Heart right ventricle (tissue), 16 donors: ENCODE results near the gene C14orf119. TPM values are rescaled to one million over a fixed set of nuclear protein-coding genes. Genes with fewer than 3 reads are reported as not detected.

ENCODE experiments used
- ATAC-seq, 8 donors: fragments of 200-7000 bp; cut with Tn5 transposase; one replicate each; pipeline ENCODE4 v1.9.1; 2020; ENCODE audit warnings: mild to moderate bottlenecking in 8 of 8, moderate library complexity in 8 of 8, moderate number of reproducible peaks in 1 of 8
- DNase-seq, 2 donors: peaks; one replicate each; pipeline ENCODE4 v3.0.0-alpha.2; 2020
- H3K27ac ChIP-seq, 10 donors: fragments of 200-600 bp; sonication (generic) in 2 of 10; one replicate each; pipeline versions ENCODE4 v1.5.0 to v1.8.0; 2020 to 2022; ENCODE audit warnings: mild to moderate bottlenecking in 3 of 10
- H3K27me3 ChIP-seq, 7 donors: fragments of 200-600 bp; one replicate each; pipeline ENCODE4 v1.8.0; 2021 to 2022; ENCODE audit warnings: mild to moderate bottlenecking in 2 of 7
- H3K36me3 ChIP-seq, 9 donors: fragments of 200-600 bp; sonication (generic) in 1 of 9; one replicate each; pipeline versions ENCODE4 v1.5.0 to v1.8.0; 2020 to 2022; ENCODE audit warnings: mild to moderate bottlenecking in 2 of 9
- H3K4me1 ChIP-seq, 9 donors: fragments of 200-600 bp; sonication (generic) in 1 of 9; one replicate each; pipeline versions ENCODE4 v1.5.0 to v1.8.0; 2020 to 2022; ENCODE audit warnings: mild to moderate bottlenecking in 4 of 9
- H3K4me3 ChIP-seq, 10 donors: fragments of 200-600 bp; sonication (generic) in 2 of 10; one replicate each; pipeline versions ENCODE4 v1.5.0 to v1.8.0; 2020 to 2022; ENCODE audit warnings: mild to moderate bottlenecking in 7 of 10, moderate library complexity in 2 of 10
- H3K9me3 ChIP-seq, 11 donors: fragments of 200-600 bp in 10 of 11; sonication (generic) in 2 of 11; one replicate each; pipeline versions ENCODE4 v1.5.0 to v1.8.0; 2013 to 2022; ENCODE audit warnings: mild to moderate bottlenecking in 2 of 11, control low read depth in 1 of 11, moderate library complexity in 1 of 11
- CTCF ChIP-seq, 9 donors: fragments of 200-600 bp; sonication (generic) in 2 of 9; IDR thresholded peaks; one replicate each; pipeline versions ENCODE4 v1.5.0 to v1.8.0; 2021 to 2022; ENCODE audit warnings: antibody characterized with exemption in 9 of 9, mild to moderate bottlenecking in 5 of 9, moderate library complexity in 1 of 9
- WGBS, 2 donors: extraction: QIAGEN DNeasy Blood & Tissue Kit; methylation state at CpG; one replicate each; pipeline ENCODE4 v1.1.7; 2013; ENCODE audit warnings: inconsistent platforms in 1 of 2; 5-methylcytosine and 5-hydroxymethylcytosine counted together
- intact Hi-C, 10 donors: fragments of 100-400 bp; cut with DNase I; formaldehyde crosslinking; loops; one replicate each; pipeline versions ENCODE4 v1.11.1 to v1.14.2; 2022
- polyA plus RNA-seq, 2 donors: library from polyadenylated mRNA; stranded (reverse); fragments of 200-250 nt; gene quantifications; one replicate each; pipeline ENCODE4 v1.2.3, GENCODE V29; 2013
- total RNA-seq, 10 donors: library from RNA; stranded (reverse); fragmentation: NEBNext Ultra II Directional in 3 of 10; extraction: Animal tissue kit (Norgen Biotek cat#: 25700) in 3 of 10; gene quantifications; one replicate each; pipeline versions ENCODE4 v1.2.1 to v1.2.4, GENCODE V29; 2021 to 2023
- donor health status: Arrhythmogenic right ventricular cardiomyopathy.
- donor health status: ischemic (EF 13 %, LVEDD 7.1; RV severe dilation, severe dysfunction).
- donor health status: healthy with polysubstance abuse.
- donor health status: DM: no; HTN: yes; CAD: no.
- donor health status: DM: no; HTN: no; CAD: no.
- donor health status: ischemic (EF 25% LVEDD 6.9; RV normal size, moderate dysfunction).
- donor health status: ischemic (EF 25% LVEDD 5.7; RV mildly dilated, moderate dysfunction).
- donor health status: healthy.
- donor health status: DM: yes; HTN: yes; CAD: no.
- donor health status: Ischemic cardiomyopathy.
- donor health status: ischemic (EF 35%, LVEDD 5.7; RV mildly dilated, moderate dysfunction).
- donor health status: nonischemic (EF 11% LVEDD 7.7; RV severe dilation, severe dysfunction).
- donor health status: DM: yes; HTN: yes; CAD: no.
- donor health status: PGD.
- donor health status: ischemic (EF 29% LVEDD 5.4; RV normal size, mild dysfunction).
- donor health status: nonischemic (EF 23%, LVEDD 6.1; RV moderate dilation, normal function).

C14orf119 gene
- total and polyA plus RNA-seq, 12 donors, result 9.8 to 43.3 (median 28.4) TPM

- Histone ChIP-seq H3K36me3 (peaks cover 0 to 79% (median 51%) of the 10 kb centered on the region in 9 donors), H3K9me3 (no peaks in the 10 kb centered on the region), H3K4me3 (peak overlapping the region; percentile 46 to 70 (median 63)), H3K27me3 (no peaks in the 10 kb centered on the region), H3K4me1 (peaks cover 15 to 47% (median 42%) of the 10 kb centered on the region in 9 donors), H3K27ac (peak overlapping the region; percentile 37 to 88 (median 84))
- ATAC-seq (peak; percentile 88 to 95 (median 94)), DNase-seq (peak; percentile 79 to 87)
- TF ChIP-seq CTCF (IDR thresholded peaks at IDR 0.05), result no peak
- intact Hi-C loops, result loop anchor here in 2 of 10 donors (1.0 to 2.0 kb wide), 2 partner anchors 23 kb away; partner anchors contain the start of genes ACIN1 (in 1 of the 2) and C14orf119 (in 1 of the 2)
- WGBS, 2 donors, result 1 to 2% methylated on average over 14 of the region's 14 CpGs
Measured at GRCh38 chr14:23071244-23071920, 23.9 kb upstream of the C14orf119 start.

- WGBS, 2 donors, result 28 to 36% methylated on average over 5 of the region's 5 CpGs
- no peaks in the 10 kb centered on the region for H3K27me3 ChIP-seq
- peaks cover 0 to 79% (median 50%) of the 10 kb centered on the region in 9 donors for H3K36me3 ChIP-seq
- ATAC-seq, result peak in 6 of 8 donors; percentile 2 to 35 (median 14)
- H3K9me3 ChIP-seq, result no peaks in the 10 kb centered on the region
- H3K4me3 ChIP-seq, result peak overlapping the region; percentile 46 to 70 (median 63)
- DNase-seq, result no peak
- H3K27ac ChIP-seq, result peak overlapping the region; percentile 37 to 88 (median 84)
- peaks cover 15 to 48% (median 44%) of the 10 kb centered on the region in 9 donors for H3K4me1 ChIP-seq
- intact Hi-C loops, result loop anchor here in 2 of 10 donors (1.0 to 2.0 kb wide), 2 partner anchors 22 to 23 kb away; partner anchors contain the start of genes ACIN1 (in 1 of the 2) and C14orf119 (in 1 of the 2)
- TF ChIP-seq CTCF (IDR thresholded peaks at IDR 0.05), result no peak
Measured at GRCh38 chr14:23071921-23072539, 23.3 kb upstream of the C14orf119 start.

GRCh38 chr14:23074906-23075305, 20.4 kb upstream of the C14orf119 start:
- Histone ChIP-seq H3K9me3 (no peaks in the 10 kb centered on the region), H3K36me3 (peaks cover 0 to 81% (median 64%) of the 10 kb centered on the region in 9 donors), H3K27ac (no peak overlapping the region), H3K4me3 (no peak overlapping the region), H3K27me3 (no peaks in the 10 kb centered on the region), H3K4me1 (peaks cover 13 to 58% (median 41%) of the 10 kb centered on the region in 9 donors)
- intact Hi-C loops, result no loop called here
- ATAC-seq (no peak), DNase-seq (no peak)
- 96 to 97% methylated on average over 1 of the region's 1 CpG for WGBS, 2 donors
- no peak for TF ChIP-seq CTCF (IDR thresholded peaks at IDR 0.05)

GRCh38 chr14:23076785-23077408, 18.4 kb upstream of the C14orf119 start:
- H3K9me3 ChIP-seq, result no peaks in the 10 kb centered on the region
- peak; percentile 33 to 74 (median 68) for TF ChIP-seq CTCF (IDR thresholded peaks at IDR 0.05)
- H3K4me1 ChIP-seq, result peaks cover 7 to 50% (median 26%) of the 10 kb centered on the region in 9 donors
- H3K27me3 ChIP-seq, result no peaks in the 10 kb centered on the region
- ATAC-seq (peak in 2 of 8 donors; percentile 40 to 41), DNase-seq (no peak)
- intact Hi-C loops, result no loop called here
- H3K27ac ChIP-seq, result peak overlapping the region in 2 of 10 donors; percentile 1 to 82
- H3K4me3 ChIP-seq, result no peak overlapping the region
- 61 to 66% methylated on average over 5 of the region's 5 CpGs for WGBS, 2 donors
- H3K36me3 ChIP-seq, result peaks cover 0 to 100% (median 84%) of the 10 kb centered on the region in 9 donors
